HG03342 (cell line): ENCODE measurements around the gene MTMR2.
A peak's percentile ranks its signal among the peaks of the same experiment; 100 is the strongest.

Experiments
- ATAC-seq: cut with Tn5 transposase; IDR thresholded peaks from one replicate; pipeline ENCODE4 v1.9.1; 2021; ENCODE audit warnings: mild to moderate bottlenecking, moderate library complexity; ENCODE audit not compliant: unreplicated experiment

The MTMR2 gene

GRCh38 chr11:95918720-95919119, 5.2 kb downstream of the MTMR2 start:
- no peak for ATAC-seq

GRCh38 chr11:95918056-95918455, 5.9 kb downstream of the MTMR2 start:
- ATAC-seq, result no peak

- ATAC-seq, result no peak
Observed at GRCh38 chr11:95917193-95918036, 6.5 kb downstream of the MTMR2 start.

GRCh38 chr11:95916049-95916448, 7.9 kb downstream of the MTMR2 start:
- ATAC-seq, result no peak

- no peak for ATAC-seq
Observed at GRCh38 chr11:95915051-95915450, 8.9 kb downstream of the MTMR2 start.

GRCh38 chr11:95913830-95914615, 9.9 kb downstream of the MTMR2 start:
- no peak for ATAC-seq

- no peak for ATAC-seq
Observed at GRCh38 chr11:95912902-95913560, 10.9 kb downstream of the MTMR2 start.

- no peak for ATAC-seq
Observed at GRCh38 chr11:95911369-95911759, 12.5 kb downstream of the MTMR2 start.

- no peak for ATAC-seq
Observed at GRCh38 chr11:95910638-95911368, 13.1 kb downstream of the MTMR2 start.

- no peak for ATAC-seq
Observed at GRCh38 chr11:95908826-95909225, 15.1 kb downstream of the MTMR2 start.

- ATAC-seq, result no peak
Observed at GRCh38 chr11:95907476-95907875, 16.4 kb downstream of the MTMR2 start.

GRCh38 chr11:95904009-95904650, 19.8 kb downstream of the MTMR2 start:
- ATAC-seq, result no peak

GRCh38 chr11:95898782-95899181, 25.1 kb downstream of the MTMR2 start:
- ATAC-seq, result no peak

- no peak for ATAC-seq
Observed at GRCh38 chr11:95897731-95898130, 26.2 kb downstream of the MTMR2 start.

- ATAC-seq, result no peak
Observed at GRCh38 chr11:95895815-95896214, 28.1 kb downstream of the MTMR2 start.

- no peak for ATAC-seq
Observed at GRCh38 chr11:95892892-95893570, 30.9 kb downstream of the MTMR2 start.

- ATAC-seq, result no peak
Observed at GRCh38 chr11:95892492-95892891, 31.4 kb downstream of the MTMR2 start.

GRCh38 chr11:95891423-95892170, 32.3 kb downstream of the MTMR2 start:
- peak; percentile 78 for ATAC-seq

GRCh38 chr11:95888852-95889251, 35.1 kb downstream of the MTMR2 start:
- ATAC-seq, result no peak
